ENCODE measurements around the gene STX7.

DNA sequence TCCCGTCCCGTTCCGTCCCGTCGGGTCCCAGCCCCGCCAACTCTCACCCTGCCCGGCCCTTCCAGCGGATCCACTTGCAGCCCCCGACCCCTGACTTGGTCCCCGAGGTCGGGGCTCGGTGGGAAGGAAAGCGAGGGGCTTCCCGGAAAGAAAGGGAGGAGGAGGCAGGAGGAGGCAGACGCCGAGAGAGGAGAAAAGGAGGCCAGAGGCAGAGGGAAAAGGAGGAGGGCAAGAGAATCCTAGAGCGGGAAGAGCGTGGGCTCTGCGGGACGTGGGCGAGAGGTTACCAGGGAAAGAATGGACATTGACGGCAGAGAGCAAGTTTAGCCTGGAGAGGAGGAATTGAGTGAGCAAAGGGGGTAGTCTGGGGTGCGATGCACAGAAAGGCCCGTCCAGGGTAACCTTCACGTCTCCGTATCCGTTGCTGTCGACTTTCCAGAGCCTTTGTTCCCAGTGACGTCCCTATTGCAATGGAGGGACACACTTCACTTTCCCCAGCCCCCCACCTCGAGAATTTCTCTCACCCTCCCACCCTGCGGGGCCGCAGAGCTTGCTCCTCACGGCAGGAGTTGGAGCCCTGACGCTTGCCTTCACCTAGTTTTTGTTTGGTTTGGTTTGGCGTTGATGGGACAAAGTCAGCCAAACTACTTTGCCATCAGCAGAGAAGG lies 111.2 kb downstream of the STX7 start:
- TF ChIP-seq, protein P1, sequence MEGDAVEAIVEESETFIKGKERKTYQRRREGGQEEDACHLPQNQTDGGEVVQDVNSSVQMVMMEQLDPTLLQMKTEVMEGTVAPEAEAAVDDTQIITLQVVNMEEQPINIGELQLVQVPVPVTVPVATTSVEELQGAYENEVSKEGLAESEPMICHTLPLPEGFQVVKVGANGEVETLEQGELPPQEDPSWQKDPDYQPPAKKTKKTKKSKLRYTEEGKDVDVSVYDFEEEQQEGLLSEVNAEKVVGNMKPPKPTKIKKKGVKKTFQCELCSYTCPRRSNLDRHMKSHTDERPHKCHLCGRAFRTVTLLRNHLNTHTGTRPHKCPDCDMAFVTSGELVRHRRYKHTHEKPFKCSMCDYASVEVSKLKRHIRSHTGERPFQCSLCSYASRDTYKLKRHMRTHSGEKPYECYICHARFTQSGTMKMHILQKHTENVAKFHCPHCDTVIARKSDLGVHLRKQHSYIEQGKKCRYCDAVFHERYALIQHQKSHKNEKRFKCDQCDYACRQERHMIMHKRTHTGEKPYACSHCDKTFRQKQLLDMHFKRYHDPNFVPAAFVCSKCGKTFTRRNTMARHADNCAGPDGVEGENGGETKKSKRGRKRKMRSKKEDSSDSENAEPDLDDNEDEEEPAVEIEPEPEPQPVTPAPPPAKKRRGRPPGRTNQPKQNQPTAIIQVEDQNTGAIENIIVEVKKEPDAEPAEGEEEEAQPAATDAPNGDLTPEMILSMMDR (IDR thresholded peaks at IDR 0.05), result no peak
- TF ChIP-seq POLR2A (IDR thresholded peaks at IDR 0.05), result no peak
